ENCODE results near the gene TOMT. TPM values are rescaled to one million over a fixed set of nuclear protein-coding genes. Genes with fewer than 3 reads are reported as not detected.
A peak's percentile ranks its signal among the peaks of the same experiment; 100 is the strongest.
"Not testable (repeated sequence)": the region's sequence is repeated elsewhere in the genome, so short reads cannot be mapped to it uniquely, and the experiment has no call there.

The TOMT gene
- total RNA-seq, 1 donor = not detected

- peak; percentile 74 for DNase-seq (ENCODE audit: low read depth)
- TF ChIP-seq CTCF (IDR thresholded peaks at IDR 0.05; ENCODE audit: insufficient read depth, low read length) = no peak
- no peak overlapping the region for H3K4me3 ChIP-seq (ENCODE audit: low read depth, low read length)
These were observed 39.3 kb downstream of the TOMT start for GRCh38 chr11:72144807-72145565.

GRCh38 chr11:72146625-72147024 lies 40.9 kb downstream of the TOMT start:
- H3K4me3 ChIP-seq (ENCODE audit: low read depth, low read length) = no peak overlapping the region
- no peak for DNase-seq (ENCODE audit: low read depth)
- no peak for TF ChIP-seq CTCF (IDR thresholded peaks at IDR 0.05; ENCODE audit: insufficient read depth, low read length)

GRCh38 chr11:72150882-72151281 lies 45.2 kb downstream of the TOMT start:
- no peak for DNase-seq (ENCODE audit: low read depth)
- no peak overlapping the region for H3K4me3 ChIP-seq (ENCODE audit: low read depth, low read length)
- TF ChIP-seq CTCF (IDR thresholded peaks at IDR 0.05; ENCODE audit: insufficient read depth, low read length) = no peak

- H3K4me3 ChIP-seq (ENCODE audit: low read depth, low read length); DNase-seq (ENCODE audit: low read depth): not testable (repeated sequence)
These were observed 48.1 kb downstream of the TOMT start for GRCh38 chr11:72153874-72154273.

- TF ChIP-seq CTCF (IDR thresholded peaks at IDR 0.05; ENCODE audit: insufficient read depth, low read length) = no peak
- no peak overlapping the region for H3K4me3 ChIP-seq (ENCODE audit: low read depth, low read length)
- DNase-seq (ENCODE audit: low read depth) = no peak
These were observed 49.1 kb downstream of the TOMT start for GRCh38 chr11:72154816-72155215.

- no peak for TF ChIP-seq CTCF (IDR thresholded peaks at IDR 0.05; ENCODE audit: insufficient read depth, low read length)
- H3K4me3 ChIP-seq (ENCODE audit: low read depth, low read length) = no peak overlapping the region
- no peak for DNase-seq (ENCODE audit: low read depth)
These were observed 50.0 kb downstream of the TOMT start for GRCh38 chr11:72155751-72156150.

- TF ChIP-seq CTCF (IDR thresholded peaks at IDR 0.05; ENCODE audit: insufficient read depth, low read length) = no peak
- H3K4me3 ChIP-seq (ENCODE audit: low read depth, low read length) = no peak overlapping the region
- DNase-seq (ENCODE audit: low read depth) = no peak
These were observed 51.4 kb downstream of the TOMT start for GRCh38 chr11:72157131-72157530.

Small RNA genes within 50 kb of the gene (small RNA-seq; reads per million reads assigned to genes)
- not detected for gene MIR3165

Other genes starting within 250 kb of the TOMT start
- gene DEFB131B, start 227.5 kb upstream of the TOMT start, total RNA-seq (ENCODE audit: low replicate concordance) = not detected in 2 replicates
- 3.5 and 13.0 TPM in 2 replicates for gene XNDC1N, start 177.3 kb upstream of the TOMT start, total RNA-seq (ENCODE audit: low replicate concordance)
- gene RNF121, start 176.9 kb upstream of the TOMT start, total RNA-seq (ENCODE audit: low replicate concordance) = 13.0 and 22.9 TPM in 2 replicates
- 1.1 and 2.2 TPM in 2 replicates for gene IL18BP, start 107.0 kb upstream of the TOMT start, total RNA-seq (ENCODE audit: low replicate concordance)
- 134 and 196 TPM in 2 replicates for gene NUMA1, start 25.4 kb upstream of the TOMT start, total RNA-seq (ENCODE audit: low replicate concordance)
- gene LRRC51, start 25.1 kb upstream of the TOMT start, total RNA-seq (ENCODE audit: low replicate concordance) = 0.98 and 8.9 TPM in 2 replicates
- 99.0 and 220 TPM in 2 replicates for gene LAMTOR1, start 2.6 kb upstream of the TOMT start, total RNA-seq (ENCODE audit: low replicate concordance)
- 24.5 and 49.5 TPM in 2 replicates for gene ANAPC15, start 6.8 kb downstream of the TOMT start, total RNA-seq (ENCODE audit: low replicate concordance)
- gene FOLR3, start 29.8 kb downstream of the TOMT start, total RNA-seq (ENCODE audit: low replicate concordance) = 0.90 TPM in 1 of 2 replicates, not detected in the other
- gene FOLR1, start 86.2 kb downstream of the TOMT start, total RNA-seq (ENCODE audit: low replicate concordance) = 0.18 TPM in 1 of 2 replicates, not detected in the other
- not detected in 2 replicates for gene FOLR2, start 110.9 kb downstream of the TOMT start, total RNA-seq (ENCODE audit: low replicate concordance)
- gene INPPL1, start 118.8 kb downstream of the TOMT start, total RNA-seq (ENCODE audit: low replicate concordance) = 27.9 and 54.6 TPM in 2 replicates
- gene PHOX2A, start 138.3 kb downstream of the TOMT start, total RNA-seq (ENCODE audit: low replicate concordance) = not detected in 2 replicates